Activated CD8-positive, alpha-beta T cell treated with anti-CD3 and anti-CD28 coated beads for 36 hours (primary cell): ENCODE measurements around the gene VAV2. TPM values are rescaled to one million over a fixed set of nuclear protein-coding genes. Genes with fewer than 3 reads are reported as not detected.

Source experiments
- ATAC-seq: fragments of 200-7000 bp; cut with Tn5 transposase; one replicate; pipeline ENCODE4 v1.10.0; 2021; ENCODE audit warnings: mild to moderate bottlenecking, moderate library complexity
- CTCF ChIA-PET: fragments of 350-600 bp; sonication (Branson Sonifier 250); formaldehyde crosslinking; loops from one replicate; lab custom pipeline; 2021; ENCODE audit warnings: antibody characterized with exemption; lab: Charles Lee
- POLR2A ChIA-PET: fragments of 350-600 bp; sonication (Branson Sonifier 250); formaldehyde crosslinking; loops from one replicate; lab custom pipeline; 2021; ENCODE audit warnings: antibody characterized with exemption; lab: Charles Lee
- DNase-seq: peaks from one replicate; pipeline ENCODE4 v3.0.0-alpha.2; 2020
- H3K27ac Mint-ChIP-seq: one replicate; pipeline ENCODE4 v1.8.0; 2021; ENCODE audit warnings: mild to moderate bottlenecking, mixed read lengths
- H3K27me3 Mint-ChIP-seq: one replicate; pipeline ENCODE4 v1.8.0; 2021; ENCODE audit warnings: mixed read lengths
- H3K36me3 Mint-ChIP-seq: one replicate; pipeline ENCODE4 v1.8.0; 2021; ENCODE audit warnings: low read depth, mixed read lengths
- H3K4me1 Mint-ChIP-seq: one replicate; pipeline ENCODE4 v1.8.0; 2021; ENCODE audit warnings: low read depth, mixed read lengths
- H3K4me3 Mint-ChIP-seq: one replicate; pipeline ENCODE4 v1.8.0; 2021; ENCODE audit warnings: mild to moderate bottlenecking, moderate library complexity, mixed read lengths
- H3K9me3 Mint-ChIP-seq: one replicate; pipeline ENCODE4 v1.8.0; 2021; ENCODE audit warnings: mixed read lengths
- intact Hi-C: fragments of 100-400 bp; cut with micrococcal nuclease; formaldehyde crosslinking; loops from one replicate; pipeline ENCODE4 v1.10.0; 2022
- total RNA-seq, 2 experiments: library from RNA; stranded (reverse); gene quantifications; one replicate each; pipeline ENCODE4 v1.2.3, GENCODE V29; 2021
- TF ChIP-seq, protein P1 (sequence below): fragments of 200-600 bp; IDR thresholded peaks from one replicate; pipeline ENCODE4 v1.8.0; 2022; ENCODE audit warnings: antibody characterized with exemption, mild to moderate bottlenecking

Gene VAV2
- total RNA-seq, 2 experiments from 2014 or later = 5.1 to 5.4 TPM

DNA sequence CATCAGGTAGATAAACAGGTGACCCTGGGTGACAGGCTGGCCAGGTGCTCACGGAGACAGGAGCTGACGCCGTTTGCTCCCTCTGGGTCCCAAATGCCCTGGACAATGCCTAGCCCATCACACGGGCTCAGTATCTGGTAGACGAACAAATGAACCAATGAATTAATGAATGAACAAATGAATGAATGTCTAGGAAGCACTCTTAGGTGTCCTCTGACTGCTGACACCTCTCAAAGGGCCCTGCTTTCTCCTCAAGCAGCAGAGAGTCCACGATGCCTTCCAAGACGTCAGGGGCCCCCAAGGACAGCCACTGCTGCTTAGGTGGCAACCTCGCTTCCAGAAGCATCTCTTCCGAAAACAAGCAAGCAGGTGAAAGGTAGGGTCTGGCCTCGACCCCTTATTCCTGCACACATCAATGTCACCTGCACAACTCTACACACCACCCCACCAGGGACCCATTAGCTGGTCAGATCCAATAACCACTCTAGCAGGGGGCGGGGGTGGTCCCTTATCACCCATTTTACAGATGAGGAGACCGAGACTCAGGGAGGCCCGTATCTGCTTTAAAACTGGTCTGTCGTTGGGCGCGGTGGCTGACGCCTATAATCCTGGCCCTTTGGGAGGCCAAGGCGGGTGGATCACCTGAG lies 45.2 kb downstream of the VAV2 start:
- ChIA-PET POLR2A (no interaction called here), CTCF (interaction anchor here (1.1 kb wide), 1 partner anchor 27 kb away, joined by 3 read pairs; no protein-coding TSS in a partner anchor)
- Mint-ChIP-seq H3K27me3 (no peaks in the 10 kb centered on the region), H3K4me3 (no peak overlapping the region), H3K27ac (no peak overlapping the region), H3K4me1 (peaks cover 2% of the 10 kb centered on the region), H3K9me3 (no peaks in the 10 kb centered on the region), H3K36me3 (no peaks in the 10 kb centered on the region)
- DNase-seq = no peak
- TF ChIP-seq, protein P1, sequence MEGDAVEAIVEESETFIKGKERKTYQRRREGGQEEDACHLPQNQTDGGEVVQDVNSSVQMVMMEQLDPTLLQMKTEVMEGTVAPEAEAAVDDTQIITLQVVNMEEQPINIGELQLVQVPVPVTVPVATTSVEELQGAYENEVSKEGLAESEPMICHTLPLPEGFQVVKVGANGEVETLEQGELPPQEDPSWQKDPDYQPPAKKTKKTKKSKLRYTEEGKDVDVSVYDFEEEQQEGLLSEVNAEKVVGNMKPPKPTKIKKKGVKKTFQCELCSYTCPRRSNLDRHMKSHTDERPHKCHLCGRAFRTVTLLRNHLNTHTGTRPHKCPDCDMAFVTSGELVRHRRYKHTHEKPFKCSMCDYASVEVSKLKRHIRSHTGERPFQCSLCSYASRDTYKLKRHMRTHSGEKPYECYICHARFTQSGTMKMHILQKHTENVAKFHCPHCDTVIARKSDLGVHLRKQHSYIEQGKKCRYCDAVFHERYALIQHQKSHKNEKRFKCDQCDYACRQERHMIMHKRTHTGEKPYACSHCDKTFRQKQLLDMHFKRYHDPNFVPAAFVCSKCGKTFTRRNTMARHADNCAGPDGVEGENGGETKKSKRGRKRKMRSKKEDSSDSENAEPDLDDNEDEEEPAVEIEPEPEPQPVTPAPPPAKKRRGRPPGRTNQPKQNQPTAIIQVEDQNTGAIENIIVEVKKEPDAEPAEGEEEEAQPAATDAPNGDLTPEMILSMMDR = no peak
- intact Hi-C loops = no loop called here
- no peak for ATAC-seq

DNA sequence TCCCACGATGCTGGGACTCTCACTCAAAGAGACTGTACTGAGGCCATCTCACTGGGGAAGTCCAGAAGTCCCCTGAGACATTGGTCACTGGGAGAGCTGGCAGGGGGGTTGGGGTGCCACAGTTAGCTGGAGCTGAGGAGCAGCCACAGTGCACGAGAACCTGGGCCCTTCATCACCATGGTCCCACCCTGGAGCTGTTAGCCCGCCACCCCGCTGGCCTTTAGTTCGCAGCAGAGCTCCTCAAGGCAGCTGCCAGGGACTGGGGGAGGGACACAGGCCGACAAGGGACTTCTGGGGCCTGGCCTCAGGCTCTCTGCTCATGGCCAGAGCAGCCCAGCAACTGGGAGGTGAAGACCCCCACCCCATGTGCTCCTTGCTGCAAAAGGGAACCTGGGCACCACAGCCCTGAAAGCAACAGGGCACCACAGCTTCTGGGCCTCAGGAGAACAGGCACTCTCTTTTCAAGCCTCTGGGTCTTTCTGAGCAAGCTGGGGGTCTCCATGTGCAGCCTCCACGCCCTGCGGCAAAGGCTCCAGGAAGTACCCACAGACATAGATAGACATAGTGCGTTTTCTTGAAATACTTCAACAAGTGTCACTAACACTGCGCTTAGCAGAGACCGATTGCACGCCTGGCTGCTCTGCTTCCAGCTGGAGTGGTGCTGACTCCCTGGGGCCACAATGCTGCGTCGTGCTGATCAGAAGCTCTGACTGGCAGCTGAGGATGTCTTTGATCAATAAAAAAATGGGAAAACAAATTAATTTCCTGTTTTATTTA lies 46.0 kb downstream of the VAV2 start:
- ATAC-seq = no peak
- TF ChIP-seq, protein P1 = no peak
- DNase-seq = no peak
- Mint-ChIP-seq H3K4me1 (peaks cover 2% of the 10 kb centered on the region), H3K36me3 (no peaks in the 10 kb centered on the region), H3K27me3 (no peaks in the 10 kb centered on the region), H3K4me3 (no peak overlapping the region), H3K27ac (no peak overlapping the region), H3K9me3 (no peaks in the 10 kb centered on the region)
- intact Hi-C loops = no loop called here
- ChIA-PET CTCF (interaction anchor here (1.1 kb wide), 1 partner anchor 26 kb away, joined by 3 read pairs; no protein-coding TSS in a partner anchor), POLR2A (no interaction called here)

DNA sequence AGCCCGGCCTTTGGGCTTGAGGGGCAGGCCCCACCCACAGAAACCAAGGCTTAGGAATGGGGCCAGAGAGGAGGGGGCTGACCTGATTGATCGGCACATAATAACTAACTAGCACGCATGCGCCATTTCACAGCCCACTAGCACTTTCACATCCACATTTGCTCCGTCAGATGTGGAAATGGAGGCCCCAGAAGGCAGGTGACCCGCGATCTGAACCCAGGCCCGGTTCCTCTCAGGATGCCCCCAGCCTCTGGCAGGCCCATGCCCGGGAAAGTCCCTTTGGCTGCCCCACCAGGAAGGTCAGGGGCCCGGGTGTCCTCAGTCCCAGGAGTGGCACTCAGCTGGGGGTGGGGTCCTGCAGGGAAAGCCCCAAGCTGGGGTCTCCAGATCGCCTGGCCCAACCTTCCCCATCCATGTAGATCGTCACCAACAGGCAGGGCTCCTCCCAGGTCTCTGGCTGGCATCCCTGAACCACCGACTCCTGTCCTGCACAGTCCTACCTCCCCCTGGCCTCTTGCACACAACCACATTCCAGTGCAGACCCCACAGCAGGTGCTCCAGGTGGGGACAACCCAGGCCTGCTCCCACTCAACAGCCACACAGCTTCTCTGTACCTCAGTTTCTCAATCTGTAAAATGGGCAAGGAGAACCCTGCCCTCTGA lies 46.7 kb downstream of the VAV2 start:
- TF ChIP-seq, protein P1 = no peak
- ATAC-seq = no peak
- H3K36me3 Mint-ChIP-seq = no peaks in the 10 kb centered on the region
- no peak for DNase-seq
- CTCF ChIA-PET = no interaction called here
- H3K9me3 Mint-ChIP-seq = no peaks in the 10 kb centered on the region
- POLR2A ChIA-PET = no interaction called here
- no peaks in the 10 kb centered on the region for H3K27me3 Mint-ChIP-seq
- H3K4me3 Mint-ChIP-seq = no peak overlapping the region
- no peak overlapping the region for H3K27ac Mint-ChIP-seq
- peaks cover 2% of the 10 kb centered on the region for H3K4me1 Mint-ChIP-seq
- intact Hi-C loops = no loop called here

DNA sequence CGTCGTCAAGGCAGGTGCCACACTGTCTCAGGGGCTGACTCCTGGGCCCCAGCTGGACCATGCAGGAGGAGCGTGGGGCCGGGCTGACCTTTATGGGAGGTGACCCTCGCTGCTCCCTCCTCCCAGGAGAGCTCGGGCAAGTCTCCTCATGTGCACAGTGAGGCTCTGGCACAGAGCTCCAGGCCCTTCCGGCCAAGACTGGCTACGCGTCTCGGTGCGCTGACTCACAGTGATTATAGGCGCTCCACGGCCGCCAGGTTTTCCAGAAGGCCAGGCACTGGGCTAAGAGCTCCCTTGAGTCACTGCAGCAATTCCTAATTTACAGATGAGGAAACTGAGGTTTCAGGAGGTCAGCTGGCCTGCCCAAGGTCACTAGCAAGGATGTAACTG lies 47.4 kb downstream of the VAV2 start:
- H3K36me3 Mint-ChIP-seq = no peaks in the 10 kb centered on the region
- CTCF ChIA-PET = no interaction called here

More for the DNA sequence above, 47.4 kb downstream of the VAV2 start:
- no peaks in the 10 kb centered on the region for H3K9me3 Mint-ChIP-seq
- POLR2A ChIA-PET = no interaction called here
- H3K27me3 Mint-ChIP-seq = no peaks in the 10 kb centered on the region
- TF ChIP-seq, protein P1 = no peak
- H3K4me1 Mint-ChIP-seq = peaks cover 2% of the 10 kb centered on the region
- no peak overlapping the region for H3K4me3 Mint-ChIP-seq
- ATAC-seq (no peak), DNase-seq (no peak)
- intact Hi-C loops = no loop called here
- H3K27ac Mint-ChIP-seq = no peak overlapping the region
